Left forelimb (tissue), 1 donor: ENCODE measurements around the gene ABCG1.

Experiments
- DNase-seq: peaks from one replicate; pipeline ENCODE4 v3.0.0-alpha.2; 2018; ENCODE audit warnings: low spot score

Gene ABCG1

DNA sequence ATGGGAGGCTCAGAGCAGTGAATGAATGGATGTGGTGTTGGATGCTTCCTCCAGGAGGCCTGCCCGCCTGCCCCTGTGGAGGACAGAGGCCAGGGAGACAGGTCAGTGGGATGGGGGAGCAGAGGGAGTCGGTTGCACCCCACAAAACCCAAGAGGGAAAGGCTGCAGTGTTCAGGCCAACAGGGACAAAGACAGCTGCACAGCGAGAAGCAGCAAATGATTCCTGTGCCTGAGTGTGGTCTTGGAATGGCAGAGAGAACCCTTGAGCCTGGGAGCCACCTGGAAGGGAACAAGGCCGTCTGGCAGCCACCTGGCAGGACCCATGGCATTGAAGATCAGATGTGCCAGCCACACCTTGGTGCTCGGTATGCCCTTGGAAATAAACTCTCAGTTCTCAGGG, 88.2 kb downstream of the ABCG1 start:
- DNase-seq: no peak

DNA sequence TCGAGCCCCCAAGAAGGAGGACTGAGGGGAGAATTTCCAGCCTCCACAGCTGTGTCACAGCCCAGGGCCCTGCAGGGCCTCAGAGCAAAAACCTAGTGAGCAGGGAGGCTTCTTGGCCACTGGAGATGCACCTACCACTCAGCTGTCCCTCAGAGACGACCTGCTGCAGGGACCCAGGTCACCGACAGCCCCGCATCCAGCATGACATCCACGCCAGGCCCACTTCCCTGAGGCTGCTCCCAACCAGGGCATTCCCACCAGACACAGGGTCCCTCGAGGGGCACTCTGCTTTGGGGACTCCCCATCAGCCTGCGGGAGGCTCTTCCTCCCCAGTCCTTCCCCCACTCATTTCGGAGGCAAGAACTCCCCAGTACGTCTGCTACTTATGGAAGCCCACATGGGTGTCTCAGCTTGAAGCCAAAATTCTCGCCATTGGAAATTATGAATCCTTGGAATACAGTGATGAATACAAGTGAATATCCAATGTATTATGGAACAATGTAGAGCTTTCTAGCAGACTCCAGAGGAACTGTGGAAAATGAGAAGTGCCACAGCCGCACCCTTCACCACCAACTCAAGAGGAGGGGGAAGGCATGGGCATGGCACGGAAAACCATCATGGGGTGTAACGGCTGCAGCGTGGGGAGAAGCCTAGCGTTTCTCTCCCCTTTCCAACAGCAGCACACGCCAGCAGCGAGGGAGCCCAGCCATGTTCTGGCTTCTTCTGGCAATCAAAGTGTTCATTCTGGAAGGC, 89.4 kb downstream of the ABCG1 start:
- DNase-seq: no peak

DNA sequence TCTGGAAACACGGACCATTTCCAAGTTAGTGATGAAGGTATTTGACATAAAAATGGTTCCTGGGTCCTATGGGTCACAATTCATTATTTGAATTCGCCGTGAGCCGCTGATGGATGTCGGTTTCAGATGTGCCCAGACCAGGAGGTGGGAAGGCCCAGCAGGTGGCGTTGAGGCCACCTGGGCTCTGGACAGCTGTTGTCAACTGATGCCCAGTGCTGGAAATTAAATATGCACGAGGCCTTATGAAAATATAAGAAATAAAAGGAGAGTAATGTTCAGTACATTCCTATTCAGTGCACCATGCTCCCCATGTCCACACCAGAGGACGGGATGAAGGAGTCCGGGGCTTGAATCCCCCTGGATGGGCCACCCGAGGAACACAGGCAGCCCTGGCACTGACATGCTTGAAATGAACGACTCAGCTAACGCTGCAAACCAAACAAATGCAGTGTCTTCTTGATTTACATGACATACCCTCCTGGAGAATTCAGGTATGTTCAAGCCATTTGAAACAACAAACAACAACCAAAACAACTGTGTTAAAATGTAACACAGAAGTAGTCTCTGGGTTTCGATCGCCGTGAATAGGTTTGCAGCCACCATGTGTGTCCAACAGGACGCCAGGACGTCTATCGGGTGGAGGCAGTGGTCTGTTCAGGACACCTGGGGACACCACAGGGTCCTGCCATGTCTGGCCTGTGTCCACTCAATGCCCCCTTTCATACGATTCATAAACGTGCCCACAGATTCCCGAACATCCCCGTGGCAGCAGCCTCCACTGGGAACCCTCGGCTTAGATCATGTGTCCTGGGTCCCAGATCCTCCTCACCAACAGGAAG, 90.2 kb downstream of the ABCG1 start:
- DNase-seq: no peak

DNA sequence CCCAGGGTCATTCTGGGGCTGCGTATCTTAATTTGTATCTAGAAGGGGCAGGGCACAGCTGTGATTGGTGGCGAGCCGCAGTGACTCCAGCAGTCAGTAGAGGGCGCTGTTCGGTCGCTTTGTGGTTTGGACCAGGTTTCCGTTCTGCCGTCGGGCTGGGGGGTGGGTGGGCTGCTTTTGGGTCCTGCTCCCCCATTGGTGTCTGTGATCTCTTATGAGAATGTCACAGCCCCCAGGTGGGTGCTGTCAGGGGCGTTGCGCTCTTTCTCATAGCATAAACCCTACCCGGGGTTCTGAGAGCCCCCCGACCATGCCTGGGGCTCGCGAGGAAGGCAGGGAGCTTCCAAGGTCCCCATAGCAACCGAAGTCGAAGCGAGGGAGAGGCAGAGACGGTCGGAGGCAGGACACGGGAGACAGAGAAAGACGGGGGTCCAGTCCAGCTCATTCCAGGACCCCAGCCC, 90.8 kb downstream of the ABCG1 start:
- peak; percentile 77 for DNase-seq

DNA sequence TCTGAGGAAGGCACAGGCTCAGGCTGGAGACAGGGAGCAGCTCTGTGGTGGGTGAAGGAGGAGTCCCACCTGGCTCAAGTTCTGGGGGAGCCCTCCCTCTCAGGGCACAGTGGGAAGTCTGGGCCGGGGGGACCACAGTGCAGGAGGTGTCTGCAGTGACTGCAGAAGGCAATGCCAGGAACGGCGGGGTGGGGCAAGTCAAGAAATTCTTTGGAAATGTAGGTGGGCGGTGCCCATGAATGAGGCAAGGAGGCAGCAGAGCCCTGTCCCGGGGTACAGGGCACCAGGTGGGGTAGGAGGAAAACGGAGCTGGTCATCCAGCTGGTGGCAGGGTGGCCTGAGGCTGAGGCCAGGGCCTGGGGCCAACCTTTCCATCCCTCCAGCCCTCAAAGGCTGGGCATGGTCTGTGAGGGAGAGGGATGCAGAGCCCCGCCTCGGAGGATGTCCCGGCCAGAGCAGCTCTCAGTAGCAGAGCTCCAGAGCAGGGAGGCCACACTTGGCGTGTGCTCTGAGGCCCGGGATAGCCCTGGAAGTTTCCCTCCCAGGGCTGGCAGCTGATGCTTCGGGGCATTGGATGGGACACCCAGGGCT, 91.6 kb downstream of the ABCG1 start:
- peak; percentile 64 for DNase-seq

DNA sequence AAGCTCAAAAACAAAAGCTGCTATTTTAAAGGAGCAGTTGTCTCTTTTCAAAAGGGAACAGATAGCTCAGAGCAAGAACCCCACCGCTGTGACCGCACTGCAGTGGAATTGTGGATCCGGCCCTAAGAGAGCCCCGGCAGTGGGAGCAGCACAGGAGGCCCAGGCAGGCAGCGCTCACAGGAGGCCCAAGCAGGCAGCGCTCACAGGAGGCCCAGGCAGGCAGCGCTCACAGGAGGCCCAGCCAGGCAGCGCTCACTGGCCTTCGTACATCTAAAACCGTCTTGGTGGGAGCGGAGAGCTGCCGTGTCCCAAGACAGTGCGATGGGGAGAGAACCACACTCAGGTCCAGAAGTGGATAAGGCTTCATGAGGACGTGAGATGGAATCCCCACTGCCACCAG, 92.2 kb downstream of the ABCG1 start:
- DNase-seq: peak; percentile 58

DNA sequence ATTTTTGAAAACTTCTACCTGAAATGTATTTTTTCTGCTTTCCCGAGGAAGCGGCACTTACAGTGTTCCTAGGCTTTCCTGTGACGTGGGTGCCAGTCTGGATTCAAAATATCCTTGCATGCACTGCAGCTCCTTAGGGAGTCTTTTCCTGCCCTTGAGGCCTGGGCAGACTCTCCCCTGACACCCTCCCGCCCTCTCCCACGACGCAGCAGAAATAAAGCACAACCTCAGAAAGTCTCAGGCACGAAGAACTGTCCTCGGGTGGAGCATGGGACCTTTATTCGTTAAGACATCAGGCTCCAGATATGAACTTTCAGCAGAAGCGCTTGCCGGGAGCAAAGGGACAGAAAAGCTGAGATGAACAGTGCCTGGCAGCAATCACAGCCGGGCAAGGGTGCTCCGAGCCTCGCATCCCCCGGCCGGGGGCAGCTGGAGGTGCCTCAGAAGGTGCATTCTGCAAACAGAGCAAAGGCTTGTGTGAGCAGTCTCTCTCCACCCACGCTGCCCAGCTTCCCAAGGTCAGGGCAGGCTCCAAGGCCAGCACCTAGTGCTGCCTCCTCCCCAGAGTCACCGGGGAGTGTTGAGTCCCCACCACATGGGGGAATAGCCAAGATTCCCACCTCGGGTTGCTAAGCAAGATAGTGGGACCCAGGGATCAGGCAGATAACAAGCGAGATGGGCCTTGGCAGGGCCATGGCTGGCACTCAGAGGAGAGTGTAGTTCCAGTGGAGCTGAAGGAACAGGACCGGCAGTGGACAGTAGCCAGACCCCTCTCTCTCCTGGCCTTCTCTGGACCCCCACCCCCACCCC, 93.1 kb downstream of the ABCG1 start:
- DNase-seq: no peak

DNA sequence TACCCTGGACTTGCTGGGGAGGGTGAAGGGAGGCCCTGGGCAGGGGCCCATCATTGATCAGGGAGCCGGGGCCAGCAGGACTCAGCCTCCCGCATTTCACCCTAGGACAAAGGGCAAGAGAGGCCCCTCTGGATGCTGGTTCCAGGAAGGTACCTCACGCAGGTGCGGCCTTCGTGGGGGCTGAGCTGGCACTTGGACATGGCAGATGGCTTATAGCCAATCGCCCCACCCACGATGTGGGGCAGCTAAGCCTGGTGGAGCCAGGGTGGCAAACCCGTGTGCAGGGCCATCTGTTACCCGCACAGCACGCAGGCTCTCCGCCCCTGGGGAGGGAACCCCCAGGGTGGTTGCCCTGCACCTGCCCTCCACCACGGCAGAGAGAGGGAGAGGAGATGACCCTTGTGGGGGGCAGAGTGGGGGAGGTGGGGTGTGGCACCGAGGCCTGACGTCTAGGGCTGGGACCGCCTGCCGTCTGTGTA, 93.7 kb downstream of the ABCG1 start:
- no peak for DNase-seq

DNA sequence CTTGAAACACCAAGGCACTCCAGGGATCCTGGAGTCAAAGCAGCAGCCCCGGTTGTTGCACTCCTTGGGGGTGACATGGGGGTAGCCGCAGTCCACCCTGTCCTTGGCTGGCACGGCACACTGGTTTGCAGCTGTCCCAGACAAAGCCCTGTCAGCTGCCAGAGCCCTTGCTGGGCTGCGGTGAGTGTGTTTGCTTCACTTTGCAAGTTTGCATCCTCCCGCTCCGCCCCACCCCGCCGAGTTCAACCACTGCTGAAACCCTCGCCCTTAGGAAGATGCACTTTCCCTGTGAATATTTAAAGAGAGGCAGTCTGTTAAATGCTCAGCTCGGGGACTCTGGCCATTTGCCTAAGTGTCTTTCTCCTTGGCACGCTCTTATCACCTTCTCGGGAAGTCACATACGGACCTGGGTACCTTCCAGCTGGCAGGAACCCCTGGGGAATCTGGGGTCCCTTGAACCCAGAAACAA, 94.6 kb downstream of the ABCG1 start:
- DNase-seq: peak; percentile 66

DNA sequence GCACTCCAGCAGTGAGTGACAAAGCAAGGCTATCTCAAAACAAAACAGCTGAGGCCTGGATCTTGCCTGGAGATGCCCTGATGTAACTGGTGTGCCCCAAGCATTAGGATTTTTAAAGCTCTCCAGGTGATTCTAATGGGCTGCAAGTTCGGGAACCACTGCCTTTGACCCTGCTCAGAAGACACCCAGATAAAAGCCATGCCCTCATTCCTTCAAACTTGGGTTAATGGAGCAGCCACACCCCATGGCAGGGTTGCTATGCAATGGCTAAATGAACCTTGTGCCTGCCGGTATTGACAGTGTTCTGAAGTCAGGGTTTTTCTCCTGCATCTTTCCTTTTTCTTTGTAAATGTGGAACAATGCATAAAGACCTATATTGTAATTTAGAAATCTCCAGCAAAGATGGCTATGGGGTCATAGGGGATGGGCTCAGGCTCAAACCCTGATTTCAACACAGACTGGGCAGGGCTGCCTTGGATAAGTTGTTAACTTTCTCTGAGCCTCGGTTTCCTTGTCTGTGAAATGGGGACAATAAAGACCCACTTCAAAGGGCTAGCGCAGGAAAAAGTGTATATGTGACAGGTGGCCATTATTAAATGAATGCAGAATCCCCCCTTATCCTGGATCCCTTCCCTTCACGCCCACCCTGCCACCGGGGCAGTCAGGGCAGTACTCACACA, 95.8 kb downstream of the ABCG1 start:
- no peak for DNase-seq

DNA sequence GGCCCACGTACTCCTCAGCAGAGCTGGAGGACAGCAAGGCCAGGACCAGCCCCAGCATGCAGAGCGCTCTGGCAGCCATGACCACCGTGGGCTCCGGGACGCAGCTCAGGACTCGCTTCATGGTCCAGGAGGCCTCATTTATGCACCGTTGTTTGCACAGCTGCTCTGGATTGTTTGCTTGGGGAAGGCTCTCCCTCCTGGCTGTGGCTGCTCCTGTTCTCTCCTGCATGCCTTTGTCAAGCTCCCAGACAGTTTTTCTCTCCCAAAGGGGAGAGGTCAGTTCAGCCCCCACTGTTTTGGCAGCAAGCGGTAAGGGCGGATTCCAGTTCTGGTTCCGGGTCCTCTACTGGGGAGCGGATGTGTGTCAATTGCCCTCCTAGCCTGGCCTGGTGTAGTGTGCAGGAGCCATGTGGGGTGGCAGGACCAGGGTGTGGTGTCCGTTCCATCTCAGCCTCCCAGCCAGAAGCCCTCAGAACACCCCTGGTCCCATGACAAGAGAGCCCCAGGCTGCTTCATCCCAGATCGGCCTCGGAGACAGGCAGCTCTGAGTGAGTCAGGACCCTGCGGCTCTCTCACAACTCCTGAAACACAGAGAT, 96.5 kb downstream of the ABCG1 start, which contains the start of gene TFF3:
Gene TFF3, minus strand, starts transcription at position 114 of the 596 bp plus-strand sequence. Its CDS starts 35 bp downstream, at position 79.
- peak; percentile 66 for DNase-seq

DNA sequence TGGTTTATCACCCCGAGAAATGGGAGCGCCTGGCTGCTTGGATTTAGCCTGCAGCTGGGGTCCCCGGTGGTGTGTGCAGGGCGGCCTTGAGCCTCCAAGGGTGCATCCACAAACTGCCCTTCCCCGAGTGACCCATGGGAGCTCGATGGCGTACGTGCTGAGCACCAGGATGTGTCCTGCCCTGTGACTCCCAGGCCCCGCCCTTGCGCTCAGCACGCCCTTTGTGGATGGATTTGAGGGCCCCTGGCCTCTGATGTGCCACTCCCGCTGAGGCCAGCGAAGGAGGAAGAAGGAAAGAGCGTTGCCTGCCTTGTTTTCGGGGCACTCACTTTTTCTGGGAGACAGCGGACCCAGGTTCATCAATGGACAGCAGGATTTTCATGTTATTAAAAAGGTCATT, 98.0 kb downstream of the ABCG1 start:
- no peak for DNase-seq

DNA sequence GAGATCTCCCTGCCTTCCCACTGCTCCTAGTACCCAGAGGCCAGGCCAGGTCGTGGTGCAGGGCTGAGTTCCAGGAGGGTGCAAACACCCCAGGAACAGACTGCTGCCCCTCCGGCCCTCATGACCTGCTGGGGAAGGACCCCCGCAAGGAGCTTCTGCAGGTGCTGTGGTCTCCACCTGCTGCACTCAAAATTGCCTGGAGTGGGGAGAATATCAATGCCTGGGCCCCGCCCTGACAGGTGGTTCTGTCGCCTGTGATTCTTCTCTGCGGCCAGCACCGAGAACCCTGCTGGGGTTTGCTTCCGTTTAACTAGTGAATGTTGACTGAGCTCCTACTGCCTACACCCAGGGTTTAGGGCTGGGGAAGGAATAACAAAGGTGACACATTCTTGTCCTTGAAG, 98.4 kb downstream of the ABCG1 start:
- DNase-seq: no peak

DNA sequence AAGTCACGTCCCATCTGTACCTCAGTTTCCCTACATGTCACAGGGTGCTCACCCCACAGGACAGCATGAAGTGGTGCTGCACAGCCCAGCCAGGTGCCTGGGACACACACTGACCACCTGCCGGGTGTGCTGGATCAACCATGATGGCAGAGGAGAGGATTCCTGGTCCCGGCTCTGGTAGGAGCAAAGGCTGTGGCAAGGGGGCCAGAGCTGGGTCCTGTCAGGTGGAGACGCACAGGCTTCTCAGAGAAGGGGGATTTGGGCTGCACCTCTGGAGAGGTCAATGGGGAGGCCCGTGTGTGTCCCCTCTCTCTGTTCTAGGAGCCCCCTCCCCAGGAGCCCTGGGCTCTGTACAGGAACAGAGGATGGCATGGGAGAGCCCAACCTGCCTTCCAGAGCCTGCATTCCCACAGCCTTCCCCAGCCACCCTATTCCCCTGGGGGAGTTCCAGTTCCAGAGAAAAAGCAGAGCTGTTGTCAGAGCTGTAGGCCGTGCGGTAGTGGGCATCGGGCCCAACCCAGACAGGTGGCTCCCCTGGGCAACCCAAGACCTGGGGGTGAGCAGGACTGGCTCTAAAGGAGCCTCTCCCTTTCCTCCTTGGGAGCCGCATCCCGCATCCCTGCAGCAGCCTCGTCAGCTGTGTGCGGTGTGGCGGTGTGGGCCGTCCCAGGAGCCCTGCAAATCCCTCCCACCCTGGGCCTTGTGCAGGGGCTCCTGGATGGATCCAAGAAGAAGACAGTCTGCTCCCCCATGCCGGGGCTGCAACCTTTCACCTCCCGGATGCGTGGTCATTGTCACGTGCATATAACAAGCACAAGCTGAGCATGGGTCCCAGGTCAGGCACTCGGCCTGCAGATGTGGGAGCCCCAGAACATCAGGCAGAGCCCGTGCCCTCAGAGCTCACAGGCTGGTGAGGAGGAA, 99.1 kb downstream of the ABCG1 start:
- no peak for DNase-seq

DNA sequence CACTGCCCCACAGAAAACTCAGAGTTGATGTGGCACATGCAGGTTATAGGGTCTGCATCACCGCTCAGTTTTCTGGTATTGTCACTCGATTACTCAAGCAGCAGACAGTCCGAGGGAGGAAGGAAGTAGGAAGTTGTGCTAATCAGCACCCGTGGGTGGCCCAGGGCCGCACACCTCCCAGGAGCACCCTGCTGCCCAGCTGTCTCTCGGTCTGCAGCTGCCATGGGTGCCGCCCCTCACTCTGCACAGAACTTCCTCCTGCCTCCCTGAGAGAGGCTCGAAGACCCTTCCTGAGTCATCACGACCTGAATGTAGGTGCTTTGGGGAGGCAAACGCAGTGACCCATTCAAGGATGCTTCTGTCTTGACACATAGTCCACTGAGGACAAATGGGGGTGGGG, 100.4 kb downstream of the ABCG1 start:
- DNase-seq: no peak

DNA sequence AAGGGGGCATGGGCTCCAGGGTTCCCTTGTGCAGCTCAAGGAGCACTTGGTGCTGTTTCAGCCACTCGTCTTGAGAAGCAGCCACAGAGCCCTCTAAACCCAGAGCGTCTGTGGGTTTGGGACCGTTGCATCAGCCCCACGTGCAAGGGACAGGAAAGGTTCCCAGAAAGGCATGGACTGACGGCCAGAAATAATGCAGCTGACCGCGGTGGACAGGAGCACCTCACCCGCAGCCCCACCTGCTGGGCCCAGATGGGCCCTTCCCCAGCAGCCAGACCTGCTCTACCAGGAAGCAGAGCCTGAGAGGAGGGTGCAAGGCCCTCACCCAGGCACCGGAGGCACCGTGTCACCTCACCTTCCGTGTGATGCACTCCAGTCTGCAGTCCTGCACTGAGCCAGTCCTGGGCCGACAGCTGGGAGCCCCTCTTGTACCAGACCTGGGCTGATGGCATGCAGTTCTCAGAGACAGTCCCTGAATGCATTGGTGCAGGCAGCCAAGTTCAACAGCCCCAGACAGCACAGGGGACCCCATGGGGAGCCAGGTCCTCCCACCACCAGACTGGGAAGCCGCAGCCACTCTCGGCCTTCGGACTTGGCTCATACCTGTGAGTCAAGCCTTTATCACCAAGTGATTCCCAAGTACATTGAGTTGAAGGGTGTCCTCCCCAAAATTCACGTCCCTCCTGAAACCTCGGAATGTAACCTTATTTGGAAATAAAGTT, 101.1 kb downstream of the ABCG1 start:
- DNase-seq: no peak

DNA sequence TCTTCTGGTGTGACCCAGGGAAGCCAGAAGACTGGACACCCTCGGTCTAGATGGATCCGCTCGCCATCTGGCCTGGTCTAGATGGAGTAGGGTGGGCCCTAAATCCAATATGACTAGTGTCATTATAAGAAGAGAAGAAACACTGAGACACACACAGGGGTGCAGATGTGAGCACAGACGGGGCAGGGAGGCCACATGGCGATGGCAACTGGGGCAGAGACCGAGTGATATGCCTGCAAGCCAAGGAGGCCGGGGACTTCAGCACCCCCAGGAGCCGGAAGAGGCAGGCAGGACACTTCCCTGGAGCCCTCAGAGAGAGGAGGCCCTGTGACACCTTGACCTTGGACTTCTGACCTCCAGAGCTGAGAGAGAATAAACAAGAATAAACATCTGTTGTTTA, 101.9 kb downstream of the ABCG1 start:
- no peak for DNase-seq

DNA sequence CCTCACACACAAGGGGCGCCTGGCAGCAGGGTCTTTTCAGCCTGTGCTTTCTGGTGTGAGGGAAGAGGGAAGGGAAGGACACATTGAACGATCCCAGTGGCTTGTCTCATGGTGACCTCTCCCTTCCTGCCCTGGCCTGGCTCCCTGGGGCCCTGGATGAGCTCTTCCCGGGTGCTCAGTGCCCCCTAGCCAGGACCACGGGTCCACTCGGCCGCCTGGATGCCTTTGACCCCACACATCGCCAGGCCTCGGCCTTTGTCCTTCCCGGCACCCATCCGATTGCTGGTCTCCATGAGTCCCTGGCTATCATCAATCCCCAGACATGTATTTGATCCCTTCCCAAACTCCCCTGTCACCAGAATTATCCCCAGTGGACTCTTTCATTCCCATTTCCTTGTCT, 102.3 kb downstream of the ABCG1 start:
- no peak for DNase-seq

DNA sequence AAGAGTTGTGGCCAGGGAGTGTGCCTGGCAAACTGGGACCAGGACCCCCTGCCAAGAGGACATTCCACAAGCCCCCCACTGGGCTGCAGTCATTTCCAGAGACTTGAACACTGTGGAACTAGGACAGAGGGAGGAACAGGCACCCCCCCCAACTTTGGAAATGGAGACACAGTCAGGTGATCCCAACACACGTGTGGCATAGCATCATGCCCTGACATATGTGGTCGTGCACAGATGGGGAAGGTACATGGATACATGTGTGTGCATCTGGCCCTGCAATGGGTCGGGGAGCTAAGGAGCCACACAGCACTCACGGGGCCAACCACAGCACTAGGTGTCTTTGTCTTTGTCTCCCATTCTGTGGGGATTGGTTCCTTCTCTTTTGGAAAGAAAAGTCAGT, 102.9 kb downstream of the ABCG1 start:
- DNase-seq: no peak
